RPMI7951 (cell line): ENCODE measurements around the gene SRCIN1. TPM values are rescaled to one million over a fixed set of nuclear protein-coding genes. Genes with fewer than 3 reads are reported as not detected.
"Not testable (repeated sequence)": the region's sequence is repeated elsewhere in the genome, so short reads cannot be mapped to it uniquely, and the experiment has no call there.

Experiments used
- DNase-seq: peaks from one replicate; pipeline ENCODE4 v3.0.0-alpha.2; 2012; ENCODE audit warnings: low read depth
- total RNA-seq: library from RNA; depleted of rRNA; stranded (reverse); fragments of >200 nt; shearing (Covaris generic); gene quantifications from 2 replicates; pipeline ENCODE4 v1.2.3, GENCODE V29; 2014

Gene SRCIN1
- total RNA-seq, 1 experiment from 2014 or later = not detected

DNA sequence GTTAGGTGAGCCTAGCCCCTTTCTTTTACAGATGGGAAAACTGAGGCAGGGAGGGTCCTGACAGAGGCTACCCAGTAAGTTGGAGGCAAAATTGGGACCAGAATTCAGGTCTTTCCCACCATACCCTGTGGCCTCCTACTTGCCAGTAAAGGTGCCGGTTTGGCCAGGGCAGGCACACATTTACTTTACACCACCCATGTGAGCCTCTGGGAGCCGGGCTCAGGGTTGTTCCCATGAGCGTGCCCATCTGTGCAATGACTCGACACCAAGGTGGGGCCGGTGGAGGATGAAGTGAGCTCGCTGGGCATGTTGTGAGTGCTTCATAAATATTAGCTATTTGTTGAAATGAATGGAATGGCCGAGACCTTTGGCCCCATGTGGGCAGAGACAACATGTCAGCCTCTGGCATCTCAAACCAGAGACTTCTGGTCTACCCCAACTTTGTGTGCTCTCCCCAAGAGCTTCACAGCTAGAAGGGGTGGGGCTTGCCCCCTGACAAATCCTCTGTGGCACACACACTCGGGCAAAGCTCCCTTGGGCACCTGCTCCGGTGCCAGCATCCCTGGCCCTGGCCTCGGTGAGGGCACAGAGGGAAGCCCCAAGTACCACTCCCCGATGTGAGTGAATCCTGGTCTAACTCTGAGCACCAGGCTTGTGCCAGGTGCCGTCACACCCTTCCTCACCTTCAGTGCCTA is 60.1 kb downstream of the SRCIN1 start:
- no peak for DNase-seq

DNA sequence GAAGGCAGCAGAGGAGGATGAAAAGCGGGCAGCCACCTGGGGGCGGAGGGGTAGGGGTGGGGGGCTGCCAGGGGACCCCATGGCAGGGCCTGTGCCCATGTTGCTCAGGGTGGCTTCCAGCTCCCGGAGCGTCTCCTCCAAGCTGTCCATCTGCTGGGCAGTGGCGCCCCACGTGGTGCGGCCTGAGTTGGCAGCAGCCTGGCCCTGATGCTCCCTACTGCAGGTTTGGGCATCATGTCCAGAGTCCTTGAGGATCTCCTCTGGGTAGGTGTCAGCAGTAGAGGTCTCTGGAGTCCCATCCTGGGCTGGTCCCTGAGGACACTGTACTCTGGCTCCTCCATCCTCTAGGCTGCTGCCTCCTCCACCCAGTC is 60.9 kb downstream of the SRCIN1 start:
- DNase-seq = no peak

DNA sequence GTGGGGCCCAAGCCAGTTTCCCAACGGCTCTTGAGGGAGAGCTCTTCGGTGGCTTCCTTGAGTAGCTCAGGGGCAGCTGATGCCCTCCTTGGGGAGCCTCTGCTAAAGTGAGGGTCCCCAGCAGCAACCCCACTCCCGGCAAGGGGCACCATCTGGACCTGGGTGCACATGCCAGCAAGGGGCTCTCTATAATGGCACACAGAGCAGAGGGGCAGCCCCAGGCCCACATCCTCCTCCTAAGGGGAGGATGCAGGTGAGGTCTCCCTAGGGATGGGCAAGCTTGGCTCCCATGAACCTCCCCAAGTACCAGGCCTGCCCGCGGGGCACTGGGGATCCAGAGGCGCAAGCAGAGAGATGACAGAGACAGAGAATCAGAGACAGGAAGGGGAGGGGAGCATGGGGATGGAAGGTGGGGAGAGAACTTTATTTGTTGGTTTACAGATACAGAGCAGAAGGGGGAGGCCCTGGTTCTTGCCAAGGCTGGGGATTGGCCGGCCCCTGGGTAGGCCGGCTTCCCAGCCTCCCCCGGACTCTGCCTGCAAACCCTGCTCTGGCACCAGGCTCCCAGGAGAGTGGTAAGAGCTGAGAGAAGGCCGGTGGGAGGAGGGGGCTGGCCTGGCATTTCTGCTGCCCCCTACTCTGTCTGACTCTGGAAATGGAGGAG is 61.4 kb downstream of the SRCIN1 start:
- DNase-seq = no peak

DNA sequence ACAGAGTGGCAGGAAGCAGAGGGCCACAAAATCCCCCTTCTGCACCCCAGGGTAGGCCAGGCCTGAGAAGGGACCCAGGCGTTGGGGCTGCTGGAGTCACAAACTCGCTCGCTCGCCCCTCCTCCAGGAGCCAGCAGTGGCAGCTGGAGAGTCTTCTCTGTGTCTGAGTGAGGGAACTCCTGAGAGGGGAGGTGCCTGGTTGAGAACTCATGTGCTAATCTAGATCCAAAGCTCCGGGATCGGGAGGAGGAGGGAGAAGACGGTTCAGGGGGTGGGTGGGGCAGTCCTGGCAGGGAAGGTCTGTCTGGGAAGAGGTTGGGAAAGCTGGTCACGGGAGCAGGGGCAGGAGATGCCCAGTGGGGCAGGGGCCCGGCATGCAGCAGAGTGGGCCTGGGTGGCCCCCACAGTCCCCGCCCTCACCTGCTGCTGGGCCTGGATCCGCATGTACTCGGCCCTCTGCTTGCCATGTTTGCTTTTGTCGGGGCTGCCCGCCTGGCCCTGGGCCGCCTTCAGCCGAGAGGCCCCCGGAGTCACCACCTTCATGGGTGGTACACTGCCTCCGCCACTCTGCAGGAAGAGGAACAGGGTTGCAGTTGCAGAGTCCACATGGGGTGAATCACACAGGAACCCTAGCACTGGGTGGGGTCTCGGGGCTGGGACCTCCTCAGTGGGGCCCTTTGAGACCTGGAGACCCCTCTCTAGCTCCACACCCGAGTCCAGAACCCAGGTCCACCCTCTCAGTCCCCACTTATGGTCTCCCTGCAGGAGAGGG is 62.2 kb downstream of the SRCIN1 start:
- no peak for DNase-seq

GRCh38 chr17:38542286-38542685 is 63.5 kb downstream of the SRCIN1 start:
- DNase-seq = no peak

DNA sequence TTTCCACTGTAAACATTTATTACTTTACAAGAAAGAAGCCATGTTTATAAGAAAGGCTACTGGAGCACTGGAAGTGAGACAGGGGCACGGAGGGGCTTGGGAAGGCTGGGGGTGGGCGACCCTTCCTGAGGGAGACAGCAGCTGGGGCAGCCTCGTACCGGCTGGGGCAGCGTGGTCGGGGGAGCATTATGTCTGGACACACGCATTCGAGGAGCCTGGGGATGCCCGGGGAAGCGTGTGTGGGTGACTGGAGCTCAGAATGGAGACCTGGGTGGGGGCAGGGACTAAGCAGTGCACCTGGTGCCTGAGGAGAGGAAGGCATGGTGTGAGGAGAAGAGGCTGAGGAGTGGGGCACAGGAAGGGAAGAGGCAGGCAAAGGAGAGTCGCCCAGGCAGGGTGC is 64.5 kb downstream of the SRCIN1 start:
- DNase-seq = no peak

DNA sequence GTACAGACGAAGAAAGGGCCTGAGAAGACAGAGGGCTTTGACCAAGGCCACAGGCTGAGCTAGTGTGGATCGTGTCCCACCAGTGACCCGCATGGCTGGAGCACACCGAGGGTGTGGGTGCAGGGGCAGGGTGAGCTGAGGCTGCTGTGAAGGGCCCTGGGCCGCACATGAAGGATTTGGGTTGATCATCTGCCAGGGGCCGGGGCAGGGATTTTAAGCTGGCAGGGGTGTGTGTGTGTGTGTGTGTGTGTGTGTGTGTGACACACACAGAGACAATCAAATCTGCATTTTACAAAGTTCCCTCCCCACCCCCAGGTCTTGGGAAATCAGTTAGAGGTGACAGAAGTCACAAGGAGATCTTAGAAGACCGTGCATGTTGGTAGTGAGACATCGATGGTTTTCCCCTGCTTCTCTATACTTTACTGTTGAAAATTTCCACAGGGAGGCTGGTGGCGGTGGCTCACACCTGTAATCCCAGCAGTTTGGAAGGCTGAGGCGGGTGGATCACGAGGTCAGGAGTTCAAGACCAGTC is 65.2 kb downstream of the SRCIN1 start:
- no peak for DNase-seq

DNA sequence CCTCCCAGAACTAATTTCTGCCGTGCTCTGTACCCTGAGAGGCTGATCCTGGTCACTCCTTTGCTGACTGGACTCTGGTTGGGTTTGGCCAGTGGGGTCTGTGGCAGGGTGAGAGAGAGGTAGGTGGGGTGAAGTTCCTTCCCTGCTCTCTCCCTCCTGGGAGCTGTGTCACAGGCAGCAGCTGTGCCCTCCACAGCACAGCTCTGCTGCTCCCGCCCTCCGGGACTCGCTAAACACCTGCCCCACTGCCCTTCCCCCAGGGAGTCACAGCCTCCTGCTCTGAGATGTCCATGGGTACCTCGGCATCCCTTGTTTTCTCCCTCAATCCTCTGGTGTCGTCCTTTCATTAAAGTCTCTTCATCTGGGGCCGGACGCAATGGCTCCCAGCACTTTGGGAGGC is 66.4 kb downstream of the SRCIN1 start:
- no peak for DNase-seq

GRCh38 chr17:38538906-38539305 is 66.8 kb downstream of the SRCIN1 start:
- DNase-seq = no peak

DNA sequence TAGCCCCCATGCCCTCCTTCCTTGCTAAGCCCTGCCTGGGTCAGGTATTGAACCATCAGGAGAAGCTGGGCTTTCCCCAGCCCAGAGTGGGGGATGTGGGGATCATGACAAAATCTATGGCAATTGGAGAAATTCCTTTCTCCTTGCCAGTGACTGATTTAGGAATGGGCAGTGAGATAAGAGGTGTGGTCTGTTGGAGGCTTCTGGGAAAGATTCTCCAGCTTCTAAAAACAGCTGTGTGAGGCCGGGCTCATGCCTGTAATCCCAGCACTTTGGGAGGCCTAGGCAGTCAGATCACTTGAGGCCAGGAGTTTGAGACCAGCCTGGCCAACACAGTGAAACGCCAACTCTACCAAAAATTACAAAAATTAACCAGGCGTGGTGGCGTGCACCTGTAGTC is 69.1 kb downstream of the SRCIN1 start:
- no peak for DNase-seq

- DNase-seq = no peak
Measured at GRCh38 chr17:38535886-38536285, 69.9 kb downstream of the SRCIN1 start.

- DNase-seq = no peak
Measured at GRCh38 chr17:38534498-38534885, 71.3 kb downstream of the SRCIN1 start.

DNA sequence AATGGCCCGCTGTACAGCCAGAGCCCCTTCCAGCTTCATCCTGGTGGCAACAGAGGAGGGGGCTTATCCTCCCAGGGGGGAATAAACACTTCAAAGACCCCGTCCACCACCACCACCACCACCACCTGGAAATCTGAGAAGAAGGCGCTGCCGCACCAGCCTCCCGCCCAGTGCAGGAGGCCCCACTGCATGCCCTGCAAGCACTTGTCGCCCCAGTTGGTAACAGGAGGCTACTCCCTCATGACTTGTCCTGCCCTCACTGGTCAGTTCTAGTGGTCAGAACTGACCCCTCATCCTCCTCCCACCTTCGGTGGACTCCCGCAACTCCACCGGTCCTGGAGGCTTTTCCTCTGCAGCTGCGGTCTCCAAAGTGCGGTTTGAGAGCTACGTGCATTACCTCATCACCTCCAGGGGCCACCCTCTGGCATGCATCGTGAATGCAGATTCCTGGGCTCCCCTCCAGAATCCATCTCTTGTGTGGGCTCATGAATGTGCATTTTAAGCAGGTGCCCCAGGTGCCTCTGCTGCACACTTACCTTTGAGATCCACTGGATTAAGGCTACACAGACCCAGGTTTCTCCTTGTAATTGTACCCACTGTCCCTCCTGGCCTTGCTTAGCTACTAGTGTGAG is 71.8 kb downstream of the SRCIN1 start:
- DNase-seq = no peak

DNA sequence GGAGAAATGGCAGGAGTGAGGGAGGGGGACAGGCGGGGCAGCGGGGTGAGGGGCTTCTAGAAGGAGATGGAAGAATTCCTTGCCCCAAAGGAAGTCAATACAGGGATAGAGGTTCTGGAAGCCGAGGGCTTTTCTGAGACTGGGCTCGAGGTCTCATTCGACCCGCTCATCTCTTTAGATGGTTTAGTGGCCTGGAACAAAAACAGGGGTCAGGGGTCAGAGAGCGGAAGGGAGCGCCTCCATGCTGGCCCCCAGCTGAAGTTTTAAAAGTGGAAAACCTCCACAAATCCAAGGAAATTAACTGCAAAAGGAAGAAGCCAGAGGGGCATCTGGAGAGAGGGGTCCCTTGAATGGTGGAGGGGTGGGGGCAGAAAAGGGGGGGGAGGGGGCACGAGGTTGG is 72.5 kb downstream of the SRCIN1 start:
- DNase-seq = no peak

GRCh38 chr17:38532451-38532850 is 73.3 kb downstream of the SRCIN1 start:
- DNase-seq = no peak

GRCh38 chr17:38531761-38532160 is 74.0 kb downstream of the SRCIN1 start:
- not testable (repeated sequence) for DNase-seq

- not testable (repeated sequence) for DNase-seq
Measured at GRCh38 chr17:38530856-38531255, 74.9 kb downstream of the SRCIN1 start.

- DNase-seq = peak; percentile 11
Measured at GRCh38 chr17:38528141-38528540, 77.6 kb downstream of the SRCIN1 start.

GRCh38 chr17:38526526-38526925 is 79.2 kb downstream of the SRCIN1 start:
- not testable (repeated sequence) for DNase-seq

GRCh38 chr17:38512473-38513058 is 93.2 kb downstream of the SRCIN1 start:
- no peak for DNase-seq

DNA sequence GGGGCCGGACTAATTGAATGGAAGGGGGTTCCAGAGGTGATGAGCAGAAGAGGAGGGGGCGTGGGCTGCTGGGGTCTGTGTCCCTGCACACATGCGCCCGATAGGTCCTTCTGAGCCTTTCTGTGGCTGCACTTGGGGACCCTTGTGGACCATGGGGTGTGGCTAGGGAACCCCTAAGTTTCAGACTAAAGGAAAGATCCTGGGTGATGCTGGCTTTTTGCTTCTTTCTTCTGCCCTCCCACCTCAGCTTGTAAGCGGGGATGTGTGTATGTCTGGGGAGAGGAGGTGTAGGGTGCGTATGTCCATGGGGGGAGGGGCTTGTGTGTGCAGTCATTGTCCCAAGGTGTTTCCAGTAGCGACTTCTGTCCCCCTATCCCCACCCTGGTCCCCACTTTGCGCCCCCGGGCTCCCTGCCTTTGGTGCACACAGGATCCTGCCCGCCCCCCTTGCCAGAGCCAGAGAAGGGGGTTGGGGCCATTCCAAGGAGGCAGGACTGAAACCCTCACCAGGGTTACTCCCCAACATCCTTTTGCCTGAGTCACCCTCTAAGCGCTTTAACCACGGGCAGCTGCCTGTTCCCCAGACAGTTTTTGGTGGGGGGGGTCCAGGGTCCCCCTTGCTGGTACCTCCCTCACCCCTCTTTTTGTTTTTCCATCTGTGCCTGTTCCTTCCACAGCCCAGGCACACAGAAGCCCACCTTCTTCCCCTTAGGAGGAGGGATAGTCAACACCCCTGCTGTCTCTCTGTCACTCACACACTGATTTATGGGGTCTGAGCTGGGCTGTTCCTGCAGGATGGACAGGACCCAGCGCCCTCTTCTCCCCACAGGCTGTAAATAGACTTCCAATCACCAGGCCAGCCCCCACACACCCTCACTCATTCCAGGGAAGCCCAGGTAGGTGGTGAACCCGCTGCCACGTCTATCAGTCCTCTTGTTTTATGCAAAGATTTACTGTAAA is 94.3 kb downstream of the SRCIN1 start:
- DNase-seq = peak; percentile 41
